ENCODE results near the gene AURKB.

GRCh38 chr17:8249621-8250500, 39.5 kb upstream of the AURKB start:
- TF ChIP-seq POLR2A (IDR thresholded peaks at IDR 0.05) = no peak
- no peak for TF ChIP-seq POLR2AphosphoS5 (IDR thresholded peaks at IDR 0.05)
